Left hindlimb (tissue), 1 donor: ENCODE results near the gene SEMA3F.
"Not testable (repeated sequence)": the region's sequence is repeated elsewhere in the genome, so short reads cannot be mapped to it uniquely, and the experiment has no call there.

Source experiments
- DNase-seq: peaks from one replicate; pipeline ENCODE4 v3.0.0-alpha.2; 2018

SEMA3F gene

GRCh38 chr3:50215529-50215928 lies 60.4 kb downstream of the SEMA3F start:
- no peak for DNase-seq

- no peak for DNase-seq
Observed at GRCh38 chr3:50217681-50218080, 62.6 kb downstream of the SEMA3F start.

- DNase-seq: no peak
Observed at GRCh38 chr3:50218448-50218847, 63.3 kb downstream of the SEMA3F start.

GRCh38 chr3:50219285-50219684 lies 64.2 kb downstream of the SEMA3F start:
- no peak for DNase-seq

- no peak for DNase-seq
Observed at GRCh38 chr3:50220109-50220508, 65.0 kb downstream of the SEMA3F start.

- no peak for DNase-seq
Observed at GRCh38 chr3:50221051-50221410, 65.9 kb downstream of the SEMA3F start.

GRCh38 chr3:50221411-50222168 lies 66.5 kb downstream of the SEMA3F start:
- no peak for DNase-seq

- DNase-seq: no peak
Observed at GRCh38 chr3:50222169-50222528, 67.0 kb downstream of the SEMA3F start.

- no peak for DNase-seq
Observed at GRCh38 chr3:50224639-50225038, 69.5 kb downstream of the SEMA3F start.

GRCh38 chr3:50226888-50227389 lies 71.8 kb downstream of the SEMA3F start:
- DNase-seq: no peak

GRCh38 chr3:50227390-50228183 lies 72.5 kb downstream of the SEMA3F start:
- DNase-seq: peak; percentile 95

- not testable (repeated sequence) for DNase-seq
Observed at GRCh38 chr3:50228184-50228763, 73.2 kb downstream of the SEMA3F start.

- no peak for DNase-seq
Observed at GRCh38 chr3:50229490-50229889, 74.4 kb downstream of the SEMA3F start.

- DNase-seq: no peak
Observed at GRCh38 chr3:50230104-50230793, 75.1 kb downstream of the SEMA3F start.

GRCh38 chr3:50230794-50231125 lies 75.6 kb downstream of the SEMA3F start:
- no peak for DNase-seq

GRCh38 chr3:50231581-50231980 lies 76.5 kb downstream of the SEMA3F start:
- no peak for DNase-seq

GRCh38 chr3:50232303-50232702 lies 77.2 kb downstream of the SEMA3F start:
- no peak for DNase-seq

GRCh38 chr3:50233176-50233575 lies 78.1 kb downstream of the SEMA3F start:
- DNase-seq: no peak

GRCh38 chr3:50235716-50236483 lies 80.8 kb downstream of the SEMA3F start, which contains the start of gene GNAI2:
Gene GNAI2 (plus strand): TSS chr3:50236204. CDS start chr3:50236336, 132 bp downstream.
- DNase-seq: peak; percentile 99

- no peak for DNase-seq
Observed at GRCh38 chr3:50236484-50237132, 81.5 kb downstream of the SEMA3F start.

- DNase-seq: no peak
Observed at GRCh38 chr3:50237133-50237651, 82.1 kb downstream of the SEMA3F start.
